Measurements from ENCODE around the gene IL21R. TPM values are rescaled to one million over a fixed set of nuclear protein-coding genes. Genes with fewer than 3 reads are reported as not detected.

IL21R gene
- total and polyA plus RNA-seq, 9 of the 15 experiments (the other 6 are each of a cell fraction or from before 2014, with no cell fraction given): 0.04 to 0.34 (median 0.18) TPM; not detected in 1

DNA sequence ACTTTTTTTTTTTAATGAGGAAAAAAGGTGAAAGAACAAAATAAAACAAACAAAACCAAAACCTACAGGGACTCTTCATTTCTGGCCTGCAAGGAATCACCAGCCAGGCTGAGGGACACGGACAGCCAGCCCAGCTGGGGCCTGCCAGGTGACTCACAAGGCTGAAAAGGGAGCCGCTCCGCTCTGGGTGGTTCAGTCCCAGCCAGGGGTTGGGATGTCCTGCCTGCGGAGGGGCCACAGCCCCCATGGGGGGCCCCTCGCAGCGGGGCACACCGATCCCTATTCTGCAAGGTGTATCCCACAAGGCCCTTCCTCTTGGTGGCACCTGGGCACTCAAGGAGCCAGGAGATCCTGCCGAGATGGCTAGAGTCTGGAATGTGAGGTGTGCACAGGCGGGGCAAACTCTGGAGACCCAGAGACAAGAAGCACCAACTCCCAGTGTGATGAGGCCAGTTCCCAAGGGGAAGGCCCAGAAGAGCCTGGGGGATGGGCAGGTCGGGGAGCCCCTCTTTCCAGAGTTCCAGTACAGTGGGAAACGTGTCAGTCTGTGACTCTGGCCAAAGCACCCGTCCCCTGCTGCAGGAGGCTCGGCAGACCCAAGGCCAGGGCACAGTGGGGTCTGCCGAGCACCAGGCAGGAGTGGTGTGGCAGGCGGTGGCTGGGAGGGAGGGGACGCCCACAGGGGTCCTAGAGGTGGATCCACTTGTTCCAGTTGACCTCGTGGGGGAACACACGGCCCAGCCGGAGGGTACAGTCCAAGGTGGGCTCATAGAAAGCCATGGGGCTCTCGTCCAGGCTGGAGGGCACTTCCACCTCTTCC is 58.9 kb downstream of the IL21R start:
- H3K4me2 ChIP-seq (ENCODE audit: insufficient read depth, low read length): no peak overlapping the region
- ATAC-seq (no peak), FAIRE-seq (no peak), DNase-seq (ENCODE audit: extremely low read depth in 1 of 4, low spot score in 3 of 4) (no peak)
- H3K36me3 ChIP-seq (ENCODE audit: control insufficient read depth, insufficient read depth, low read length): peaks cover 45% of the 10 kb centered on the region; the same call in 2 of the 3 replicates
- in situ Hi-C loops (cut with MboI): no loop called here
- H3K27ac ChIP-seq (ENCODE audit: extremely low read depth, low read depth, low read length): no peak overlapping the region
- CTCF ChIA-PET (ENCODE audit: low intra/inter-chr PET ratio): no interaction called here
- no peaks in the 10 kb centered on the region for H3K27me3 ChIP-seq (ENCODE audit: control insufficient read depth in 2 of 2, insufficient read depth in 2 of 2, low read length in 2 of 2)
- no peak overlapping the region; a peak in 1 of 4 replicates for H3K9ac ChIP-seq (ENCODE audit: insufficient read depth in 1 of 2, low read depth in 2 of 2, low read length in 2 of 2)
- intact Hi-C loops (cut with micrococcal nuclease): no loop called here
- H3K9me3 ChIP-seq (replicated peaks; ENCODE audit: control insufficient read depth, insufficient read depth, low read depth, low read length): no peaks in the 10 kb centered on the region
- no TSS peak for BruUV-seq (replicated peaks)
- POLR2A ChIA-PET: no interaction called here
- no peak overlapping the region for H3K4me3 ChIP-seq
- H3K79me2 ChIP-seq (ENCODE audit: control insufficient read depth, insufficient read depth, low read length): no peaks in the 10 kb centered on the region
- no peak overlapping the region for H2AFZ ChIP-seq (ENCODE audit: low read depth, low read length)
- H3K4me1 ChIP-seq (replicated peaks in 1 of 2; ENCODE audit: control insufficient read depth in 2 of 2, insufficient read depth in 2 of 2, low read length in 2 of 2): peaks cover 0 to 7% of the 10 kb centered on the region in 2 experiments; a peak in 2 of 5 replicates
- H4K20me1 ChIP-seq (replicated peaks; ENCODE audit: control insufficient read depth, insufficient read depth, low read length): no peaks in the 10 kb centered on the region; the same call in 1 of the 2 replicates
- TF ChIP-seq, protein P1, sequence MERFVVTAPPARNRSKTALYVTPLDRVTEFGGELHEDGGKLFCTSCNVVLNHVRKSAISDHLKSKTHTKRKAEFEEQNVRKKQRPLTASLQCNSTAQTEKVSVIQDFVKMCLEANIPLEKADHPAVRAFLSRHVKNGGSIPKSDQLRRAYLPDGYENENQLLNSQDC (CRISPR knock-in tag; IDR thresholded peaks at IDR 0.05): no peak
- TF ChIP-seq POLR2G (IDR thresholded peaks at IDR 0.05; ENCODE audit: low read depth, low read length): 0 out of 2 replicates have a peak, but pooled peaks have one; percentile 22
- 72% methylated on average over 14 of the region's 20 CpGs for WGBS (ENCODE audit: insufficient coverage, low coverage, missing lambda C conversion rate)
- no peaks in the 10 kb centered on the region for H3K9me1 ChIP-seq (ENCODE audit: control insufficient read depth, insufficient read depth, low read length)
